Heart right ventricle (tissue), 16 donors: Measurements from ENCODE around the gene PHLPP1. TPM values are rescaled to one million over a fixed set of nuclear protein-coding genes. Genes with fewer than 3 reads are reported as not detected.

Experiments used
- ATAC-seq, 8 donors: fragments of 200-7000 bp; cut with Tn5 transposase; one replicate each; pipeline ENCODE4 v1.9.1; 2020; ENCODE audit warnings: mild to moderate bottlenecking in 8 of 8, moderate library complexity in 8 of 8, moderate number of reproducible peaks in 1 of 8
- DNase-seq, 2 donors: peaks; one replicate each; pipeline ENCODE4 v3.0.0-alpha.2; 2020
- H3K27ac ChIP-seq, 10 donors: fragments of 200-600 bp; sonication (generic) in 2 of 10; one replicate each; pipeline versions ENCODE4 v1.5.0 to v1.8.0; 2020 to 2022; ENCODE audit warnings: mild to moderate bottlenecking in 3 of 10
- H3K27me3 ChIP-seq, 7 donors: fragments of 200-600 bp; one replicate each; pipeline ENCODE4 v1.8.0; 2021 to 2022; ENCODE audit warnings: mild to moderate bottlenecking in 2 of 7
- H3K36me3 ChIP-seq, 9 donors: fragments of 200-600 bp; sonication (generic) in 1 of 9; one replicate each; pipeline versions ENCODE4 v1.5.0 to v1.8.0; 2020 to 2022; ENCODE audit warnings: mild to moderate bottlenecking in 2 of 9
- H3K4me1 ChIP-seq, 9 donors: fragments of 200-600 bp; sonication (generic) in 1 of 9; one replicate each; pipeline versions ENCODE4 v1.5.0 to v1.8.0; 2020 to 2022; ENCODE audit warnings: mild to moderate bottlenecking in 4 of 9
- H3K4me3 ChIP-seq, 10 donors: fragments of 200-600 bp; sonication (generic) in 2 of 10; one replicate each; pipeline versions ENCODE4 v1.5.0 to v1.8.0; 2020 to 2022; ENCODE audit warnings: mild to moderate bottlenecking in 7 of 10, moderate library complexity in 2 of 10
- H3K9me3 ChIP-seq, 11 donors: fragments of 200-600 bp in 10 of 11; sonication (generic) in 2 of 11; one replicate each; pipeline versions ENCODE4 v1.5.0 to v1.8.0; 2013 to 2022; ENCODE audit warnings: mild to moderate bottlenecking in 2 of 11, control low read depth in 1 of 11, moderate library complexity in 1 of 11
- CTCF ChIP-seq, 9 donors: fragments of 200-600 bp; sonication (generic) in 2 of 9; IDR thresholded peaks; one replicate each; pipeline versions ENCODE4 v1.5.0 to v1.8.0; 2021 to 2022; ENCODE audit warnings: antibody characterized with exemption in 9 of 9, mild to moderate bottlenecking in 5 of 9, moderate library complexity in 1 of 9
- WGBS, 2 donors: extraction: QIAGEN DNeasy Blood & Tissue Kit; methylation state at CpG; one replicate each; pipeline ENCODE4 v1.1.7; 2013; ENCODE audit warnings: inconsistent platforms in 1 of 2; 5-methylcytosine and 5-hydroxymethylcytosine counted together
- intact Hi-C, 10 donors: fragments of 100-400 bp; cut with DNase I; formaldehyde crosslinking; loops; one replicate each; pipeline versions ENCODE4 v1.11.1 to v1.14.2; 2022
- polyA plus RNA-seq, 2 donors: library from polyadenylated mRNA; stranded (reverse); fragments of 200-250 nt; gene quantifications; one replicate each; pipeline ENCODE4 v1.2.3, GENCODE V29; 2013
- total RNA-seq, 10 donors: library from RNA; stranded (reverse); fragmentation: NEBNext Ultra II Directional in 3 of 10; extraction: Animal tissue kit (Norgen Biotek cat#: 25700) in 3 of 10; gene quantifications; one replicate each; pipeline versions ENCODE4 v1.2.1 to v1.2.4, GENCODE V29; 2021 to 2023
- donor health status: Arrhythmogenic right ventricular cardiomyopathy.
- donor health status: ischemic (EF 13 %, LVEDD 7.1; RV severe dilation, severe dysfunction).
- donor health status: healthy with polysubstance abuse.
- donor health status: DM: no; HTN: yes; CAD: no.
- donor health status: DM: no; HTN: no; CAD: no.
- donor health status: ischemic (EF 25% LVEDD 6.9; RV normal size, moderate dysfunction).
- donor health status: ischemic (EF 25% LVEDD 5.7; RV mildly dilated, moderate dysfunction).
- donor health status: healthy.
- donor health status: DM: yes; HTN: yes; CAD: no.
- donor health status: Ischemic cardiomyopathy.
- donor health status: ischemic (EF 35%, LVEDD 5.7; RV mildly dilated, moderate dysfunction).
- donor health status: nonischemic (EF 11% LVEDD 7.7; RV severe dilation, severe dysfunction).
- donor health status: DM: yes; HTN: yes; CAD: no.
- donor health status: PGD.
- donor health status: ischemic (EF 29% LVEDD 5.4; RV normal size, mild dysfunction).
- donor health status: nonischemic (EF 23%, LVEDD 6.1; RV moderate dilation, normal function).

PHLPP1 gene
- total and polyA plus RNA-seq, 12 donors = 1.8 to 10.7 (median 8.0) TPM

- intact Hi-C loops = no loop called here
- Histone ChIP-seq H3K27me3 (no peaks in the 10 kb centered on the region), H3K36me3 (no peaks in the 10 kb centered on the region), H3K27ac (no peak overlapping the region), H3K4me3 (no peak overlapping the region), H3K4me1 (peaks cover 0 to 12% (median 1%) of the 10 kb centered on the region in 9 donors), H3K9me3 (no peaks in the 10 kb centered on the region)
- no peak for TF ChIP-seq CTCF (IDR thresholded peaks at IDR 0.05)
- DNase-seq (no peak), ATAC-seq (no peak)
- WGBS, 2 donors = 95 to 97% methylated on average over 2 of the region's 2 CpGs
Observed at GRCh38 chr18:62839874-62840713, 124.8 kb downstream of the PHLPP1 start.

GRCh38 chr18:62841405-62841804 lies 126.1 kb downstream of the PHLPP1 start:
- TF ChIP-seq CTCF (IDR thresholded peaks at IDR 0.05) = no peak
- Histone ChIP-seq H3K4me3 (no peak overlapping the region), H3K4me1 (peaks cover 0 to 13% (median 4%) of the 10 kb centered on the region in 9 donors), H3K9me3 (no peaks in the 10 kb centered on the region), H3K36me3 (no peaks in the 10 kb centered on the region), H3K27me3 (no peaks in the 10 kb centered on the region), H3K27ac (no peak overlapping the region)
- no peak for ATAC-seq
- WGBS, 2 donors = 100% methylated on average over 1 of the region's 1 CpG
- DNase-seq = no peak
- intact Hi-C loops = no loop called here

- no peak for TF ChIP-seq CTCF (IDR thresholded peaks at IDR 0.05)
- Histone ChIP-seq H3K36me3 (no peaks in the 10 kb centered on the region), H3K9me3 (no peaks in the 10 kb centered on the region), H3K27me3 (no peaks in the 10 kb centered on the region), H3K4me1 (peaks cover 0 to 24% (median 9%) of the 10 kb centered on the region in 9 donors), H3K4me3 (no peak overlapping the region), H3K27ac (no peak overlapping the region)
- no peak for DNase-seq
- ATAC-seq = no peak
- 97 to 100% methylated on average over 1 of the region's 1 CpG for WGBS, 2 donors
- intact Hi-C loops = no loop called here
Observed at GRCh38 chr18:62842898-62843297, 127.6 kb downstream of the PHLPP1 start.

- peak overlapping the region in 1 of 10 donors; percentile 20 for H3K27ac ChIP-seq
- 73 to 76% methylated on average over 7 of the region's 7 CpGs for WGBS, 2 donors
- intact Hi-C loops = no loop called here
- no peaks in the 10 kb centered on the region for H3K9me3 ChIP-seq
- H3K4me1 ChIP-seq = peaks cover 0 to 24% (median 12%) of the 10 kb centered on the region in 9 donors
- no peaks in the 10 kb centered on the region for H3K27me3 ChIP-seq
- no peaks in the 10 kb centered on the region for H3K36me3 ChIP-seq
- no peak overlapping the region for H3K4me3 ChIP-seq
- DNase-seq = no peak
- TF ChIP-seq CTCF (IDR thresholded peaks at IDR 0.05) = no peak
- peak in 1 of 8 donors; percentile 55 for ATAC-seq
Observed at GRCh38 chr18:62844850-62845643, 129.7 kb downstream of the PHLPP1 start.
